ENCODE results near the gene UBFD1.

Gene UBFD1

GRCh38 chr16:23524886-23525285 is 32.6 kb upstream of the UBFD1 start:
- ChIA-PET CTCF (interaction anchor here (0.7 to 2.0 kb wide), 2 partner anchors 8 to 15 kb away, joined by 3 to 6 read pairs; no protein-coding TSS in a partner anchor), POLR2A (no interaction called here)
- DNase-seq (ENCODE audit: extremely low spot score), result no peak
- TF ChIP-seq CTCF (IDR thresholded peaks at IDR 0.05; ENCODE audit: control extremely low read depth, extremely low read depth, low read depth, missing control alignments), result no peak

DNA sequence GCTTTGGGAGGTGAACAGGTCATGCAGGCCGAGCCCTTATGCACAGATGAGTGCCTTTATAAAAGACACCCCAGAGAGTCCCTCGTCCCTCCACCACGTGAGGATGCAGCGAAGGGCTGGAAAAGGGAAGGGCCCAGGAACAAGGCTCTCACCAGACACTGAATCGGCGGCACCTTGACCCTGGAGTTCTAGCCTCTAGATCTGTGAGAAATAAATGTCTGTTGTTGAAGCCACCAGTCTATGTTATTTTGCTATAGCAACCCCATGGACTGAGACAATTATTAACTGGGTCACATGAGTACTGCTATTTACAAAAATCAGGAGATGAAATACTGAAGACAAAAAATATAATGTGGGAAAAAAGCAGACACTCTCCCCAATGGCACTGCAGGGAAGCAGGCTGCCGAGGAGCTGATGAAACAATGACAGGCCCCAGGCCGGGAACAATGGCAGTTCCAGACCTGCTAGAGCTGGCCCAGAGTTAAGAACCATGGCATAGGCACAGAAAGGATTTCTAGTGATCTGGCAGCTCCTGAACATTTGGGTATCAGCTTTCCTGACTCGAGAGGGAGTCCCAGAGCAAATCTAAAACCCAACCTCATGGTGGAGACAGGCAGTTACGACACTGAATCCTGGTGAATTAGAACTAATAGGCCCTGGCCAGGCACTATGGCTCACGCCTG is 29.4 kb upstream of the UBFD1 start:
- DNase-seq (ENCODE audit: extremely low spot score), result no peak
- TF ChIP-seq CTCF (IDR thresholded peaks at IDR 0.05; ENCODE audit: control extremely low read depth, extremely low read depth, low read depth, missing control alignments), result no peak
- ChIA-PET CTCF (interaction anchor here (0.8 to 1.5 kb wide), 3 partner anchors 9 to 69 kb away, joined by 3 to 4 read pairs (median 3); no protein-coding TSS in a partner anchor), POLR2A (no interaction called here)

- TF ChIP-seq CTCF (IDR thresholded peaks at IDR 0.05; ENCODE audit: control extremely low read depth, extremely low read depth, low read depth, missing control alignments), result no peak
Measured at GRCh38 chr16:23528644-23529310, 28.8 kb upstream of the UBFD1 start.

DNA sequence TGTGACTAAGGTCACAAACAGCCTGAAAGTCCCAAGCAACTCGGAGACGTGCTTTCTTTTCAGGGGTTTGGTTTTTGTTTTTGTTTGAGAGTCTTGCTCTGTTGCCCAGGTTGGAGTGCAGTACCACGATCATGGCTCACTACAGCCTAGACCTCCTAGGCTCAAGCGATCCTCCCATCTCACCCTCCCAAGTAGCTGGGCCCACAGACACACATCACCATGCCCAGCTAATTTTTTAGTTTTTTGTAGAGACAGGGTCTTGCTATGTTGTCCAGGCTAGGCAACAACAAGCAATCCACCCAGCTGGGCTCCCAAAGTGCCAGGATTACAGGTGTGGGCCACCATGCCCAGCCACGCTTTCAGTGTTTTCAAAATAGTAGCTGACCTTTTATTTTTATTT is 27.5 kb upstream of the UBFD1 start:
- ChIA-PET CTCF (interaction anchor here (0.9 kb wide), 1 partner anchor 9 kb away, joined by 4 read pairs; no protein-coding TSS in a partner anchor), POLR2A (no interaction called here)

More at GRCh38 chr16:23528644-23529310, 28.8 kb upstream of the UBFD1 start:
- no peak for DNase-seq (ENCODE audit: extremely low spot score)
- ChIA-PET CTCF (interaction anchor here (1.3 to 1.5 kb wide), 2 partner anchors 9 to 40 kb away, joined by 3 to 4 read pairs; no protein-coding TSS in a partner anchor), POLR2A (no interaction called here)

DNA sequence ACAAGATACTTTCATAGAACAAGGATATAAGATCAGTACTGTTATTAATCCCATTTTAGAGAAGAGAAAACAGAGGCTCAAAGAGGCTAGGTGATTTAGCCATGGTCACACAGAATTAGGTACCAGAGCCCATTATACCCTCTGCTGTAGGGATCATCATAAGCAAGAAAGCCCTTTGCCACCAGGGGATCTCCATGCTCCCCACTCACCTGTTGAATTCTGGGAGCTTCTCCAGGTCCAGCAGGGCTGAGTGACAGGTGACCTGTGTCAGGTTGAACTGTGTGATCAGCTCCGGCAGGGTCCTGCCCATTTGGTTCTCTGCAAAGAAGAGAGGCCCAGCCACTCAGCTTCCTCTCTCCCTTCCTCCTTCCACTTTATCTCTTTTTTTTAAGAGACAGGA is 25.1 kb upstream of the UBFD1 start:
- TF ChIP-seq CTCF (IDR thresholded peaks at IDR 0.05; ENCODE audit: control extremely low read depth, extremely low read depth, low read depth, missing control alignments), result no peak
- ChIA-PET POLR2A (no interaction called here), CTCF (interaction anchor here (0.7 kb wide), 1 partner anchor 12 kb away, joined by 3 read pairs; no protein-coding TSS in a partner anchor)
- no peak for DNase-seq (ENCODE audit: extremely low spot score)

More for the DNA sequence above, 27.5 kb upstream of the UBFD1 start:
- DNase-seq (ENCODE audit: extremely low spot score), result no peak
- no peak for TF ChIP-seq CTCF (IDR thresholded peaks at IDR 0.05; ENCODE audit: control extremely low read depth, extremely low read depth, low read depth, missing control alignments)

GRCh38 chr16:23534868-23535860 is 22.4 kb upstream of the UBFD1 start:
- ChIA-PET POLR2A (no interaction called here), CTCF (no interaction called here)
- no peak for DNase-seq (ENCODE audit: extremely low spot score)
- no peak for TF ChIP-seq CTCF (IDR thresholded peaks at IDR 0.05; ENCODE audit: control extremely low read depth, extremely low read depth, low read depth, missing control alignments)
